Uterus (tissue), 4 donors: ENCODE results near the gene STBD1. TPM values are rescaled to one million over a fixed set of nuclear protein-coding genes. Genes with fewer than 3 reads are reported as not detected.

Source experiments
- DNase-seq, 2 donors: peaks; one replicate each; pipeline ENCODE4 v3.0.0-alpha.2; 2019 to 2020
- H3K27ac ChIP-seq, 2 donors: fragments of 200-600 bp; sonication (generic); 1 replicate in 1 of 2; 2 replicates in 1 of 2; pipeline ENCODE4 v1.5.1; 2016 to 2018
- H3K27me3 ChIP-seq, 2 donors: fragments of 200-600 bp; sonication (generic); one replicate each; pipeline ENCODE4 v1.5.1; 2018 to 2019; ENCODE audit warnings: control low read depth in 1 of 2
- H3K36me3 ChIP-seq, 2 donors: fragments of 200-600 bp; sonication (generic); one replicate each; pipeline ENCODE4 v1.5.1; 2019; ENCODE audit warnings: control low read depth in 1 of 2
- H3K4me1 ChIP-seq, 2 donors: fragments of 200-600 bp; sonication (generic); one replicate each; pipeline ENCODE4 v1.5.1; 2018 to 2019; ENCODE audit warnings: control low read depth in 1 of 2
- H3K4me3 ChIP-seq, 2 donors: fragments of 200-600 bp; sonication (generic); 1 replicate in 1 of 2; 2 replicates in 1 of 2; pipeline ENCODE4 v1.5.1; 2018 to 2019; ENCODE audit warnings: mild to moderate bottlenecking in 1 of 2
- H3K9me3 ChIP-seq, 2 donors: fragments of 200-600 bp; sonication (generic); one replicate each; pipeline ENCODE4 v1.5.1; 2019; ENCODE audit warnings: control low read depth in 1 of 2
- POLR2A ChIP-seq, 2 donors: fragments of 450-650 bp; IDR thresholded peaks; one replicate each; pipeline ENCODE4 v1.6.1; 2016; ENCODE audit warnings: antibody characterized with exemption in 2 of 2, mild to moderate bottlenecking in 1 of 2, moderate library complexity in 1 of 2
- intact Hi-C: fragments of 100-400 bp; cut with DNase I; formaldehyde crosslinking; loops from one replicate; pipeline ENCODE4 v1.15.1; 2023; ENCODE audit warnings: low total_unique reads
- total RNA-seq, 4 donors: library from RNA; depleted of rRNA in 3 of 4; stranded (reverse); fragments of >200 nt in 3 of 4; gene quantifications; one replicate each; pipeline versions ENCODE4 v1.1.0 to v1.2.4, GENCODE V29; 2014 to 2023
- TF ChIP-seq, protein P1 (sequence below), 4 experiments: fragments of 200-600 bp in 2 of 4; fragments of 450-650 bp in 2 of 4; sonication (generic) in 2 of 4; IDR thresholded peaks; one replicate each; pipeline ENCODE4 v1.5.1; 2016 to 2019; ENCODE audit warnings: antibody characterized with exemption in 4 of 4, mild to moderate bottlenecking in 2 of 4, moderate library complexity in 1 of 4
- donor health status: DM: yes; HTN: yes; CAD: no.

The STBD1 gene
- total RNA-seq, 4 donors from 2014 or later = 0.59 to 5.5 (median 2.2) TPM

DNA sequence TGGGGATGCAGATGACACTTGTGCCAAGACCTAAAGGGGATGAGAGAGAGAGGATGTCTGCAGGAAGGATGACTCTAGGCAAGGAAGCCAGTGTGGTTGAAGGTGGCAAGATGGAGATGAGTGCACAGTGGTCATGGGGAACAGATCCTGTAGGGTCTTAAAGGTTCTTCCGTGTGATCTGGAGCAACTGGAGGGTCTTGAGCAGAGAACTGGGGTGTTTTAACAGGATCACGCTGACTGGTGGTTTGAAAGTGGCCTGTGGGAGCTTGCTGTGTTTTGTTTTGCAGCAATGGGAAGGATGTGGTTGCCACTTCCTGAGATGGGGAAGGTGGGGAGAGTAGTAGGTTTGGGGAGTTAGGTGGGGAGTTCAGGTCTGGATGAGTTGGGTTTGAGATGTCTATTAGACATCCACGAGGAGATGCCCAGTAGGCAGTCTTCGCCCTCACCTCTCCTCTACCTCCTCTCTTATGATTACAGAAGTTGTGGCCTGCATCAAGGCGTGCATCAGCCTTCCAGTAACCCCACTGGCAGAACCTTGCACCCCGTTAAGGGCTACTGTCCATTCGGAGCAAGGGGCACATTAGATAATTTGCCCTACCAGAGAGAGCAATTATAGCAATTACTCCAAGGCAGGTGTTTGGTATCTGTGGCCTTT is 1.4 kb upstream of the STBD1 start:
- DNase-seq = no peak
- Histone ChIP-seq H3K9me3 (no peaks in the 10 kb centered on the region), H3K4me1 (no peaks in the 10 kb centered on the region), H3K4me3 (peak overlapping the region in 1 of 2 donors; percentile 85), H3K36me3 (no peaks in the 10 kb centered on the region), H3K27ac (peak overlapping the region; percentile 78 to 87), H3K27me3 (no peaks in the 10 kb centered on the region)
- no peak for TF ChIP-seq POLR2A (IDR thresholded peaks at IDR 0.05)
- TF ChIP-seq, protein P1, sequence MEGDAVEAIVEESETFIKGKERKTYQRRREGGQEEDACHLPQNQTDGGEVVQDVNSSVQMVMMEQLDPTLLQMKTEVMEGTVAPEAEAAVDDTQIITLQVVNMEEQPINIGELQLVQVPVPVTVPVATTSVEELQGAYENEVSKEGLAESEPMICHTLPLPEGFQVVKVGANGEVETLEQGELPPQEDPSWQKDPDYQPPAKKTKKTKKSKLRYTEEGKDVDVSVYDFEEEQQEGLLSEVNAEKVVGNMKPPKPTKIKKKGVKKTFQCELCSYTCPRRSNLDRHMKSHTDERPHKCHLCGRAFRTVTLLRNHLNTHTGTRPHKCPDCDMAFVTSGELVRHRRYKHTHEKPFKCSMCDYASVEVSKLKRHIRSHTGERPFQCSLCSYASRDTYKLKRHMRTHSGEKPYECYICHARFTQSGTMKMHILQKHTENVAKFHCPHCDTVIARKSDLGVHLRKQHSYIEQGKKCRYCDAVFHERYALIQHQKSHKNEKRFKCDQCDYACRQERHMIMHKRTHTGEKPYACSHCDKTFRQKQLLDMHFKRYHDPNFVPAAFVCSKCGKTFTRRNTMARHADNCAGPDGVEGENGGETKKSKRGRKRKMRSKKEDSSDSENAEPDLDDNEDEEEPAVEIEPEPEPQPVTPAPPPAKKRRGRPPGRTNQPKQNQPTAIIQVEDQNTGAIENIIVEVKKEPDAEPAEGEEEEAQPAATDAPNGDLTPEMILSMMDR (IDR thresholded peaks at IDR 0.05) = no peak
- intact Hi-C loops = no loop called here

DNA sequence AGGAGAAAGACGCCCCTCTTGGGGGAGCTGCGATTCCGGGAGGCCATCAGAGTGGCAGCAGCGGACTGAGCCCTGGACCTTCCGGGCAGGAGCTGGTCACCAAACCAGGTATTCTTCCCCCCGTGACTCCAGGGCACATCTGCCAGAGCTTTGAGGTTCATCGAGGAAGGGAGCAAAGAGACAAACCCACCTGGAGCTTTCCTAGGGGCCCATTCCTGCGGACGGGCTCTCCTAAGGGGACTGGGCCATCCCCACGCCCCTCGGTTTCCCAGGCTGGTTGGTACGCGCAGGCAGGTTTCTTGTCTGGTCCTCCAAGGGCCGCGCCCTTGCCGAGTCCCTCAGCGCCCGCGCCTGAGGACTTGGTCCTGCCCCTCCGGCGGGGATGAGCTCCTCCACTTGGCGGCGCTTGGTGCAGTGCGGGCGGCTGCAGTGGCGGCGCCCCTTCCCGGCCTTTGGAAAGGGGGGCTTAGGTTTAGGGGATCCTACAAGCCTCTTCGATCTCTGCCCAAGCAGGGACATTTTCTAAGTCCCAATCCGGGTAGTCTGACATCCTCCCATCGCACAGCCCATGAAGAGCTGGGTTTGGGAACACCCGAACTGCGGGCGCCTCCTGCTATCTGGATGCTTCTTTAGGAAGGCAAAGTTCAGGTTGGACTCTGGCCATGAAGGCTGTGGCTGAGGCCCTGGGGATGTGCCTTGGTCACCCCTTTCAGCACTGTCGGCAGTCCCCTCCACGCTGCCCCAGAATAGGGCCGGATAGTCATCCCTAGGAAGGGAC is 538 bp downstream of the STBD1 start:
- no peaks in the 10 kb centered on the region for H3K4me1 ChIP-seq
- TF ChIP-seq POLR2A (IDR thresholded peaks at IDR 0.05) = no peak
- TF ChIP-seq, protein P1 (IDR thresholded peaks at IDR 0.05) = peak in 3 of 4 experiments; percentile 24 to 61 (median 33)
- peak overlapping the region; percentile 59 to 85 for H3K4me3 ChIP-seq
- intact Hi-C loops = no loop called here
- H3K9me3 ChIP-seq = no peaks in the 10 kb centered on the region
- no peaks in the 10 kb centered on the region for H3K27me3 ChIP-seq
- H3K27ac ChIP-seq = peak overlapping the region; percentile 78 to 87
- DNase-seq = peak; percentile 46 to 57
- no peaks in the 10 kb centered on the region for H3K36me3 ChIP-seq

DNA sequence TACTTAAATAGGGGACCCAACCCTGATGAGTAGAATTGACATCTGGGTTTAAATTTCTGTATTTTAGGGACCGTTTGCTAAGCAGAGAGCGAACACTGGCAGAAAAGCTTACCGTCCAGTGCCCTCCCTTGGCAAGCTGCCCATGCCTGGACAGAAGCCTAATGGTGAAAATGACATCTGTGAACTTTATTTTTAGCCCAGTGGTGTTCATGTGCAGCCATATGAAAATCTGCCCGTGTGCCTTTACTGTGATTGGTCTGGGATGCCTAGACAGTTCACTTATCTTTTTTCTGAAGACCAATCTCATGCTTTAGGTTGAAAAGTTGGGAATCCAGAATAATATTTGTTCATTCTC is 1.1 kb downstream of the STBD1 start:
- Histone ChIP-seq H3K9me3 (no peaks in the 10 kb centered on the region), H3K27me3 (no peaks in the 10 kb centered on the region), H3K36me3 (no peaks in the 10 kb centered on the region), H3K27ac (peak overlapping the region; percentile 78 to 87), H3K4me3 (peak overlapping the region; percentile 59 to 85), H3K4me1 (no peaks in the 10 kb centered on the region)
- TF ChIP-seq POLR2A (IDR thresholded peaks at IDR 0.05) = no peak
- TF ChIP-seq, protein P1 (IDR thresholded peaks at IDR 0.05) = no peak
- peak in 1 of 2 donors; percentile 27 for DNase-seq
- intact Hi-C loops = no loop called here

DNA sequence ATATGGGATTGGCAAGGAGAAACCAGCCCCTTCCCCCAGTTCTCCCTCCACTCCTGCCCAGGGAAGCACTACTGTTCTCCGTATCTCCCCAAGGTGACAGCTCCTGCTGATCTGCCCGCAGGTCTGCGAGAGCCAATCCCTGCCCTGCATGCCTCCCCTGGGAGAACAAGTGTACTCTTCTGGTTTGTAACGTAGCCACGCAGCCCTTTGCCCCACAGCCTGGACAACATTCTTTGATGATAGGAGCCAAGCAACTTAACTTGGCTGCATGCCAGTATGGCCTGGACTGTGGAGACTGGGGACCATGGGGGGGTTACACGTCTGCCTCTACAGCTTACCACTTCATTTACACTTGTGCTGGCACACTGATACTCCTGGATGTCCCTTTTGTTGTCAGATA is 2.0 kb downstream of the STBD1 start:
- Histone ChIP-seq H3K27ac (no peak overlapping the region), H3K4me3 (no peak overlapping the region), H3K36me3 (no peaks in the 10 kb centered on the region), H3K4me1 (no peaks in the 10 kb centered on the region), H3K27me3 (no peaks in the 10 kb centered on the region), H3K9me3 (no peaks in the 10 kb centered on the region)
- intact Hi-C loops = no loop called here
- TF ChIP-seq POLR2A (IDR thresholded peaks at IDR 0.05) = no peak
- TF ChIP-seq, protein P1 (IDR thresholded peaks at IDR 0.05) = no peak
- no peak for DNase-seq

DNA sequence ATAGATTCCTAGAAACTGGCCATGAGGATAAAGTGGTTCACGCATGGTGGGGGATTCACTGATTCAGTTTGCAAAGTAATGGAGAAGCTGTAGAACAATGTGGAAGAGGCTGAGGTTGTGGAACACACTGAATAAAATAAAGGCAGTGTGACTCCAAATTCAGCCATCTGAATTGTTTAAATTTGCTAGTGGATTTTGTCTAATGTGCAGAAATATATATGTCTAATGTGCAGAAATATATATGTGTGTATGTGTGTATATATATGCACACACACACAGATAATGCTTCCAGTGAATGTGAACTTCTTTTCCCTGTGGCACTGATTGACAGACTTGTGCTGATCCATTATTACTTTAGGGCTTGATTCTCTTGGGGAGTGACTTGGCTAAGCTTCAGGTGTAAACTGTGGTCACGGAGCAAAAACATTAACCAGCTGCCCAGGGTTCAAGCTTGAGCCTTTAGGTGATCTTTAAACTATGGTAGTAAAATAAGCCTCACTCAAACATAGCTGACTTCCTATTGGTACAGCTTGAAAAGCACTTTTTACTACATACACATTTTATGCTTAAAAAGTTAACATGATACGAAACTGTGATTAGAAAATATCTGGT is 3.5 kb downstream of the STBD1 start:
- Histone ChIP-seq H3K9me3 (no peaks in the 10 kb centered on the region), H3K27me3 (no peaks in the 10 kb centered on the region), H3K27ac (no peak overlapping the region), H3K4me1 (no peaks in the 10 kb centered on the region), H3K36me3 (no peaks in the 10 kb centered on the region), H3K4me3 (no peak overlapping the region)
- TF ChIP-seq, protein P1 (IDR thresholded peaks at IDR 0.05) = no peak
- intact Hi-C loops = no loop called here
- DNase-seq = no peak
